ENCODE measurements around the gene DUS1L.

The DUS1L gene

GRCh38 chr17:82037092-82037888, 28.3 kb downstream of the DUS1L start, which contains the start of gene DCXR:
Gene DCXR, minus strand, starts transcription at chr17:82037697. Its CDS starts 15 bp downstream, at chr17:82037682.
- no peaks in the 10 kb centered on the region for H4K20me1 ChIP-seq (ENCODE audit: insufficient read depth, low read length)
- peak; percentile 72 for TF ChIP-seq CTCF (IDR thresholded peaks at IDR 0.05; ENCODE audit: low read length)
- TF ChIP-seq EZH2phosphoT487 (IDR thresholded peaks at IDR 0.05; ENCODE audit: low read length), result no peak
- H3K9ac ChIP-seq (ENCODE audit: low read length), result peak within 1 kb of the TSS; percentile 84
- H3K9me3 ChIP-seq (replicated peaks; ENCODE audit: insufficient read depth, low read length), result no peaks in the 10 kb centered on the region
- peak; percentile 97 for DNase-seq
- peaks cover 12% of the 10 kb centered on the region for H3K79me2 ChIP-seq (ENCODE audit: low read length)
- H3K4me3 ChIP-seq (ENCODE audit: low read length), result peak within 1 kb of the TSS; percentile 93
- H3K36me3 ChIP-seq (replicated peaks; ENCODE audit: insufficient read depth, low read length), result no peaks in the 10 kb centered on the region
- peak within 1 kb of the TSS; percentile 99 for H3K4me2 ChIP-seq (ENCODE audit: low read depth, low read length)
- H3K27ac ChIP-seq (ENCODE audit: low read length), result peak within 1 kb of the TSS; percentile 89
- no peaks in the 10 kb centered on the region for H3F3A ChIP-seq (ENCODE audit: insufficient read depth, low read length)
- no peaks in the 10 kb centered on the region for H3K9me2 ChIP-seq (replicated peaks; ENCODE audit: insufficient read depth, low read length)
- H3K4me1 ChIP-seq (ENCODE audit: low read length), result peaks cover 10% of the 10 kb centered on the region; the same call in 1 of the 2 replicates
- H2AFZ ChIP-seq (ENCODE audit: low read length), result peak within 1 kb of the TSS; percentile 63
- H3K27me3 ChIP-seq (replicated peaks; ENCODE audit: insufficient read depth, low read length), result 0 out of 2 replicates have a peak, but pooled peaks cover 6% of the 10 kb centered on the region

GRCh38 chr17:82036634-82037091, 28.9 kb downstream of the DUS1L start:
- H3K9me3 ChIP-seq (replicated peaks; ENCODE audit: insufficient read depth, low read length), result no peaks in the 10 kb centered on the region

GRCh38 chr17:82035956-82036633, 29.5 kb downstream of the DUS1L start:
- Histone ChIP-seq H3K4me1 (ENCODE audit: low read length) (peaks cover 12% of the 10 kb centered on the region; the same call in 1 of the 2 replicates), H3K9me2 (replicated peaks; ENCODE audit: insufficient read depth, low read length) (no peaks in the 10 kb centered on the region), H3K27ac (ENCODE audit: low read length) (no peak overlapping the region), H3K79me2 (ENCODE audit: low read length) (peaks cover 12% of the 10 kb centered on the region), H3F3A (ENCODE audit: insufficient read depth, low read length) (peaks cover under 1% of the 10 kb centered on the region; the same call in 1 of the 2 replicates), H3K9ac (ENCODE audit: low read length) (peak overlapping the region; percentile 84; the same call in 1 of the 2 replicates), H3K9me3 (replicated peaks; ENCODE audit: insufficient read depth, low read length) (no peaks in the 10 kb centered on the region), H3K4me2 (ENCODE audit: low read depth, low read length) (peak overlapping the region; percentile 99), H3K36me3 (replicated peaks; ENCODE audit: insufficient read depth, low read length) (no peaks in the 10 kb centered on the region), H3K27me3 (replicated peaks; ENCODE audit: insufficient read depth, low read length) (0 out of 2 replicates have a peak, but pooled peaks cover 2% of the 10 kb centered on the region), H3K4me3 (ENCODE audit: low read length) (peak overlapping the region; percentile 93), H2AFZ (ENCODE audit: low read length) (no peak overlapping the region), H4K20me1 (ENCODE audit: insufficient read depth, low read length) (no peaks in the 10 kb centered on the region)
- TF ChIP-seq CTCF (IDR thresholded peaks at IDR 0.05; ENCODE audit: low read length) (no peak), EZH2 (optimal IDR thresholded peaks at IDR 0.05; ENCODE audit: low read depth, low read length) (no peak), EZH2phosphoT487 (IDR thresholded peaks at IDR 0.05; ENCODE audit: low read length) (no peak)
- no peak for DNase-seq

More at GRCh38 chr17:82036634-82037091, 28.9 kb downstream of the DUS1L start:
- no peaks in the 10 kb centered on the region for H3F3A ChIP-seq (ENCODE audit: insufficient read depth, low read length)
- no peaks in the 10 kb centered on the region for H4K20me1 ChIP-seq (ENCODE audit: insufficient read depth, low read length)
- H3K9me2 ChIP-seq (replicated peaks; ENCODE audit: insufficient read depth, low read length), result no peaks in the 10 kb centered on the region
- H3K4me2 ChIP-seq (ENCODE audit: low read depth, low read length), result peak overlapping the region; percentile 99
- H3K36me3 ChIP-seq (replicated peaks; ENCODE audit: insufficient read depth, low read length), result no peaks in the 10 kb centered on the region
- peak overlapping the region; percentile 93 for H3K4me3 ChIP-seq (ENCODE audit: low read length)
- no peak for TF ChIP-seq CTCF (IDR thresholded peaks at IDR 0.05; ENCODE audit: low read length)
- no peak for TF ChIP-seq EZH2 (optimal IDR thresholded peaks at IDR 0.05; ENCODE audit: low read depth, low read length)
- no peak for TF ChIP-seq EZH2phosphoT487 (IDR thresholded peaks at IDR 0.05; ENCODE audit: low read length)
- peak overlapping the region; percentile 84 for H3K9ac ChIP-seq (ENCODE audit: low read length)
- H3K4me1 ChIP-seq (ENCODE audit: low read length), result peaks cover 12% of the 10 kb centered on the region; the same call in 1 of the 2 replicates
- H3K27ac ChIP-seq (ENCODE audit: low read length), result peak overlapping the region; percentile 89; the same call in 1 of the 2 replicates
- DNase-seq, result no peak
- 0 out of 2 replicates have a peak, but pooled peaks cover 6% of the 10 kb centered on the region for H3K27me3 ChIP-seq (replicated peaks; ENCODE audit: insufficient read depth, low read length)
- peaks cover 12% of the 10 kb centered on the region for H3K79me2 ChIP-seq (ENCODE audit: low read length)
- 0 out of 2 replicates have a peak overlapping the region, but pooled peaks have one; percentile 45 for H2AFZ ChIP-seq (ENCODE audit: low read length)
